ENCODE measurements around the gene ASPRV1. TPM values are rescaled to one million over a fixed set of nuclear protein-coding genes. Genes with fewer than 3 reads are reported as not detected.

ASPRV1 gene
- polyA plus RNA-seq, 1 of the 3 experiments (the other 2 are of a cell fraction) = 0.20 TPM

- Histone ChIP-seq H3K9ac (no peak overlapping the region; the same call in 1 of the 2 replicates), H3K9me3 (no peaks in the 10 kb centered on the region), H3F3A (replicated peaks; ENCODE audit: insufficient read depth) (peaks cover 48% of the 10 kb centered on the region), H3K4me3 (ENCODE audit: low read depth in 2 of 2, low read length in 1 of 2) (no peak overlapping the region; a peak in 1 of 4 replicates), H4K20me1 (ENCODE audit: insufficient read depth) (no peaks in the 10 kb centered on the region), H3K27me3 (ENCODE audit: insufficient read depth) (no peaks in the 10 kb centered on the region), H3K27ac (ENCODE audit: low read depth in 2 of 2, low read length in 1 of 2) (peak overlapping the region in 1 of 2 experiments; percentile 48; a peak in 3 of 4 replicates), H3K36me3 (replicated peaks in 1 of 2; ENCODE audit: control insufficient read depth in 1 of 2, insufficient read depth in 2 of 2, low read length in 1 of 2) (peaks cover 37 to 48% of the 10 kb centered on the region in 2 experiments), H3K9me2 (no peaks in the 10 kb centered on the region), H3K4me1 (ENCODE audit: control insufficient read depth in 1 of 2, insufficient read depth in 2 of 2, low read depth in 1 of 2, low read length in 1 of 2) (peaks cover 2 to 7% of the 10 kb centered on the region in 2 experiments; a peak in 3 of 4 replicates), H3K4me2 (no peak overlapping the region), H3K79me2 (ENCODE audit: insufficient read depth) (peaks cover 13% of the 10 kb centered on the region), H2AFZ (ENCODE audit: low read depth) (0 out of 2 replicates have a peak overlapping the region, but pooled peaks have one; percentile 43)
- 4% methylated on average over 2 of the region's 2 CpGs for WGBS (ENCODE audit: low lambda C conversion rate)
- POLR2A ChIA-PET = interaction anchor here (1.0 kb wide), 1 partner anchor 233 kb away, joined by 3 read pairs; no protein-coding TSS in a partner anchor
- peak; percentile 37 for DNase-seq
- TF ChIP-seq SMC3 (IDR thresholded peaks at IDR 0.05; ENCODE audit: low read depth, low read length) (peak; percentile 55), FOXJ3 (CRISPR knock-in tag; IDR thresholded peaks at IDR 0.05) (no peak), RXRA (IDR thresholded peaks at IDR 0.05; ENCODE audit: borderline replicate concordance, low read depth) (no peak), YY1 (IDR thresholded peaks at IDR 0.05; ENCODE audit: low read depth) (no peak), TCF12 (IDR thresholded peaks at IDR 0.05) (no peak), RAD21 (IDR thresholded peaks at IDR 0.05; ENCODE audit: low read length) (peak; percentile 82), MAX (IDR thresholded peaks at IDR 0.05; ENCODE audit: low read depth) (no peak), SIN3A (IDR thresholded peaks at IDR 0.05; ENCODE audit: borderline replicate concordance, low read depth, low read length) (no peak), NRF1 (IDR thresholded peaks at IDR 0.05; ENCODE audit: low read depth, low read length) (no peak)
- TF ChIP-seq, protein P1, sequence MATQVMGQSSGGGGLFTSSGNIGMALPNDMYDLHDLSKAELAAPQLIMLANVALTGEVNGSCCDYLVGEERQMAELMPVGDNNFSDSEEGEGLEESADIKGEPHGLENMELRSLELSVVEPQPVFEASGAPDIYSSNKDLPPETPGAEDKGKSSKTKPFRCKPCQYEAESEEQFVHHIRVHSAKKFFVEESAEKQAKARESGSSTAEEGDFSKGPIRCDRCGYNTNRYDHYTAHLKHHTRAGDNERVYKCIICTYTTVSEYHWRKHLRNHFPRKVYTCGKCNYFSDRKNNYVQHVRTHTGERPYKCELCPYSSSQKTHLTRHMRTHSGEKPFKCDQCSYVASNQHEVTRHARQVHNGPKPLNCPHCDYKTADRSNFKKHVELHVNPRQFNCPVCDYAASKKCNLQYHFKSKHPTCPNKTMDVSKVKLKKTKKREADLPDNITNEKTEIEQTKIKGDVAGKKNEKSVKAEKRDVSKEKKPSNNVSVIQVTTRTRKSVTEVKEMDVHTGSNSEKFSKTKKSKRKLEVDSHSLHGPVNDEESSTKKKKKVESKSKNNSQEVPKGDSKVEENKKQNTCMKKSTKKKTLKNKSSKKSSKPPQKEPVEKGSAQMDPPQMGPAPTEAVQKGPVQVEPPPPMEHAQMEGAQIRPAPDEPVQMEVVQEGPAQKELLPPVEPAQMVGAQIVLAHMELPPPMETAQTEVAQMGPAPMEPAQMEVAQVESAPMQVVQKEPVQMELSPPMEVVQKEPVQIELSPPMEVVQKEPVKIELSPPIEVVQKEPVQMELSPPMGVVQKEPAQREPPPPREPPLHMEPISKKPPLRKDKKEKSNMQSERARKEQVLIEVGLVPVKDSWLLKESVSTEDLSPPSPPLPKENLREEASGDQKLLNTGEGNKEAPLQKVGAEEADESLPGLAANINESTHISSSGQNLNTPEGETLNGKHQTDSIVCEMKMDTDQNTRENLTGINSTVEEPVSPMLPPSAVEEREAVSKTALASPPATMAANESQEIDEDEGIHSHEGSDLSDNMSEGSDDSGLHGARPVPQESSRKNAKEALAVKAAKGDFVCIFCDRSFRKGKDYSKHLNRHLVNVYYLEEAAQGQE (IDR thresholded peaks at IDR 0.05; ENCODE audit: low read depth, low read length) = no peak
- TF ChIP-seq, protein P2, sequence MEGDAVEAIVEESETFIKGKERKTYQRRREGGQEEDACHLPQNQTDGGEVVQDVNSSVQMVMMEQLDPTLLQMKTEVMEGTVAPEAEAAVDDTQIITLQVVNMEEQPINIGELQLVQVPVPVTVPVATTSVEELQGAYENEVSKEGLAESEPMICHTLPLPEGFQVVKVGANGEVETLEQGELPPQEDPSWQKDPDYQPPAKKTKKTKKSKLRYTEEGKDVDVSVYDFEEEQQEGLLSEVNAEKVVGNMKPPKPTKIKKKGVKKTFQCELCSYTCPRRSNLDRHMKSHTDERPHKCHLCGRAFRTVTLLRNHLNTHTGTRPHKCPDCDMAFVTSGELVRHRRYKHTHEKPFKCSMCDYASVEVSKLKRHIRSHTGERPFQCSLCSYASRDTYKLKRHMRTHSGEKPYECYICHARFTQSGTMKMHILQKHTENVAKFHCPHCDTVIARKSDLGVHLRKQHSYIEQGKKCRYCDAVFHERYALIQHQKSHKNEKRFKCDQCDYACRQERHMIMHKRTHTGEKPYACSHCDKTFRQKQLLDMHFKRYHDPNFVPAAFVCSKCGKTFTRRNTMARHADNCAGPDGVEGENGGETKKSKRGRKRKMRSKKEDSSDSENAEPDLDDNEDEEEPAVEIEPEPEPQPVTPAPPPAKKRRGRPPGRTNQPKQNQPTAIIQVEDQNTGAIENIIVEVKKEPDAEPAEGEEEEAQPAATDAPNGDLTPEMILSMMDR (IDR thresholded peaks at IDR 0.05) = peak; percentile 77
- CTCF ChIA-PET = interaction anchor here (0.6 to 7.2 kb wide), 30 partner anchors 9 to 394 kb away, joined by 3 to 74 read pairs (median 4); partner anchors contain the start of genes FAM136A and SNRNP27
Observed at GRCh38 chr2:69911985-69912563, 49.4 kb downstream of the ASPRV1 start.

Other genes with a start within 250 kb of the ASPRV1 start
- 93.2 and 137 TPM in 2 replicates for gene ANXA4, start 219.5 kb downstream of the ASPRV1 start, polyA plus RNA-seq (2012; rRNA removed)
- gene GMCL1, start 132.0 kb downstream of the ASPRV1 start, polyA plus RNA-seq (2012; rRNA removed) = 5.3 and 6.2 TPM in 2 replicates
- gene SNRNP27, start 67.7 kb downstream of the ASPRV1 start, polyA plus RNA-seq (2012; rRNA removed) = 50.9 and 68.4 TPM in 2 replicates
- gene MXD1, start 46.5 kb downstream of the ASPRV1 start, polyA plus RNA-seq (2012; rRNA removed) = 2.3 and 2.8 TPM in 2 replicates
- 60.7 and 94.0 TPM in 2 replicates for gene PCBP1, start 125.8 kb upstream of the ASPRV1 start, polyA plus RNA-seq (2012; rRNA removed)
- gene C2orf42, start 229.4 kb upstream of the ASPRV1 start, polyA plus RNA-seq (2012; rRNA removed) = 5.1 and 6.8 TPM in 2 replicates